ENCODE data around the gene RLN1. TPM values are rescaled to one million over a fixed set of nuclear protein-coding genes. Genes with fewer than 3 reads are reported as not detected.

RLN1 gene
- total RNA-seq, 4 donors from 2014 or later = 1.3 TPM; not detected in 3

DNA sequence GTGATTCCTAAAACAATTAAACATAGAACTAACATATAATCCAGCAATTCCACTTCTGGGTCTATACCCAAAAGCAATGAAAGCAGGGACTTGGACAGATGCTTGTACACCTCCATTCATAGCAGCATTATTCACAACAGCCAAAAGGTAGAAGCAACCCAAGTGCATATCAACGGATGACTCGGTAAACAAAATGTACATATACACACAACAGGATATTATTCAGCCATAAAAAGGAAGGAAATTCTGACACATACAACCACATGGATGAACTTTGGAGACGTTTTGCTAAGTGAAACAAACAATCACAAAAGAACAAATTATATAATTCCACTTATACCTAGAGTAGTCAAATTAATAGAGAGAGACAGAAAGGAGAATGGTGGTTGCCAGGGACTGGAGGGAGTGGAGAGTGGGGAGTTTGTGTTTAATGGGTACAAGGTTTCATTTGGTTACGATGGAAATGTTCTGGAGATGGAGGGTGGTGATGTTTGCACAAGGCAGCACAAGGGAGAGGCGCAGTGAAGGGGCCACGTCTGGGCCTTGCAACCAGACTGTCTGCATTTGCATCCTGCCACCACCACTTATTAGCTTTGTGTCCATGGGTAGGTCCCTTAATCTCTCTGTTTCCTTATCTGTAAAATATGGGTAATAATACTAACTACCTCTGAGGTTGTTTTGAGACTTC is 36.3 kb upstream of the RLN1 start:
- intact Hi-C loops (cut with DNase I) = no loop called here
- Histone ChIP-seq H3K36me3 (no peaks in the 10 kb centered on the region), H3K9me3 (no peaks in the 10 kb centered on the region), H3K4me1 (no peaks in the 10 kb centered on the region), H3K27ac (no peak overlapping the region), H3K27me3 (no peaks in the 10 kb centered on the region), H3K4me3 (replicated peaks in 1 of 3) (no peak overlapping the region)
- DNase-seq = no peak
- TF ChIP-seq, protein P1, sequence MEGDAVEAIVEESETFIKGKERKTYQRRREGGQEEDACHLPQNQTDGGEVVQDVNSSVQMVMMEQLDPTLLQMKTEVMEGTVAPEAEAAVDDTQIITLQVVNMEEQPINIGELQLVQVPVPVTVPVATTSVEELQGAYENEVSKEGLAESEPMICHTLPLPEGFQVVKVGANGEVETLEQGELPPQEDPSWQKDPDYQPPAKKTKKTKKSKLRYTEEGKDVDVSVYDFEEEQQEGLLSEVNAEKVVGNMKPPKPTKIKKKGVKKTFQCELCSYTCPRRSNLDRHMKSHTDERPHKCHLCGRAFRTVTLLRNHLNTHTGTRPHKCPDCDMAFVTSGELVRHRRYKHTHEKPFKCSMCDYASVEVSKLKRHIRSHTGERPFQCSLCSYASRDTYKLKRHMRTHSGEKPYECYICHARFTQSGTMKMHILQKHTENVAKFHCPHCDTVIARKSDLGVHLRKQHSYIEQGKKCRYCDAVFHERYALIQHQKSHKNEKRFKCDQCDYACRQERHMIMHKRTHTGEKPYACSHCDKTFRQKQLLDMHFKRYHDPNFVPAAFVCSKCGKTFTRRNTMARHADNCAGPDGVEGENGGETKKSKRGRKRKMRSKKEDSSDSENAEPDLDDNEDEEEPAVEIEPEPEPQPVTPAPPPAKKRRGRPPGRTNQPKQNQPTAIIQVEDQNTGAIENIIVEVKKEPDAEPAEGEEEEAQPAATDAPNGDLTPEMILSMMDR (IDR thresholded peaks at IDR 0.05) = no peak
- TF ChIP-seq POLR2A (IDR thresholded peaks at IDR 0.05) = no peak
- 80 to 86% methylated on average over 6 of the region's 6 CpGs for WGBS, 2 donors

GRCh38 chr9:5375091-5375490 is 35.4 kb upstream of the RLN1 start:
- TF ChIP-seq POLR2A (IDR thresholded peaks at IDR 0.05) = no peak
- TF ChIP-seq, protein P1 (IDR thresholded peaks at IDR 0.05) = no peak
- Histone ChIP-seq H3K4me1 (no peaks in the 10 kb centered on the region), H3K27me3 (no peaks in the 10 kb centered on the region), H3K27ac (no peak overlapping the region), H3K4me3 (replicated peaks in 1 of 3) (no peak overlapping the region), H3K9me3 (no peaks in the 10 kb centered on the region), H3K36me3 (no peaks in the 10 kb centered on the region)
- no peak for DNase-seq
- intact Hi-C loops (cut with DNase I) = no loop called here
- WGBS, 2 donors = 87 to 98% methylated on average over 1 of the region's 1 CpG

- no peak for DNase-seq
- no peak for TF ChIP-seq POLR2A (IDR thresholded peaks at IDR 0.05)
- TF ChIP-seq, protein P1 (IDR thresholded peaks at IDR 0.05) = no peak
- no peaks in the 10 kb centered on the region for H3K4me1 ChIP-seq
- WGBS, 2 donors = 59 to 84% methylated on average over 3 of the region's 3 CpGs
- H3K36me3 ChIP-seq = no peaks in the 10 kb centered on the region
- intact Hi-C loops (cut with DNase I) = no loop called here
- no peak overlapping the region for H3K27ac ChIP-seq
- H3K4me3 ChIP-seq (replicated peaks in 1 of 3) = no peak overlapping the region
- H3K9me3 ChIP-seq = no peaks in the 10 kb centered on the region
- H3K27me3 ChIP-seq = no peaks in the 10 kb centered on the region
Observed at GRCh38 chr9:5364294-5365024, 24.8 kb upstream of the RLN1 start.

- Histone ChIP-seq H3K4me3 (replicated peaks in 1 of 3) (no peak overlapping the region), H3K27ac (no peak overlapping the region), H3K9me3 (no peaks in the 10 kb centered on the region), H3K27me3 (no peaks in the 10 kb centered on the region), H3K4me1 (no peaks in the 10 kb centered on the region), H3K36me3 (no peaks in the 10 kb centered on the region)
- intact Hi-C loops (cut with DNase I) = no loop called here
- 84 to 85% methylated on average over 3 of the region's 3 CpGs for WGBS, 2 donors
- DNase-seq = no peak
- TF ChIP-seq, protein P1 (IDR thresholded peaks at IDR 0.05) = no peak
- TF ChIP-seq POLR2A (IDR thresholded peaks at IDR 0.05) = no peak
Observed at GRCh38 chr9:5361326-5362010, 21.8 kb upstream of the RLN1 start.

- no peaks in the 10 kb centered on the region for H3K36me3 ChIP-seq
- H3K27ac ChIP-seq = no peak overlapping the region
- no peak overlapping the region for H3K4me3 ChIP-seq (replicated peaks in 1 of 3)
- DNase-seq = no peak
- H3K4me1 ChIP-seq = no peaks in the 10 kb centered on the region
- no peak for TF ChIP-seq POLR2A (IDR thresholded peaks at IDR 0.05)
- TF ChIP-seq, protein P1 (IDR thresholded peaks at IDR 0.05) = no peak
- no peaks in the 10 kb centered on the region for H3K27me3 ChIP-seq
- no peaks in the 10 kb centered on the region for H3K9me3 ChIP-seq
- intact Hi-C loops (cut with DNase I) = no loop called here
Observed at GRCh38 chr9:5360341-5360740, 20.7 kb upstream of the RLN1 start.

Measured in thyroid gland (tissue), 4 donors.